Fibroblast of upper back skin (primary cell): ENCODE results near the gene CABP7.
A peak's percentile ranks its signal among the peaks of the same experiment; 100 is the strongest.

Source experiments
- DNase-seq: peaks from one replicate; pipeline ENCODE4 v3.0.0-alpha.2; 2013

CABP7 gene

GRCh38 chr22:29702931-29703501, 16.8 kb upstream of the CABP7 start:
- no peak for DNase-seq

- no peak for DNase-seq
These were observed 16.1 kb upstream of the CABP7 start for GRCh38 chr22:29703569-29704195.

- no peak for DNase-seq
These were observed 15.1 kb upstream of the CABP7 start for GRCh38 chr22:29704528-29705285.

DNA sequence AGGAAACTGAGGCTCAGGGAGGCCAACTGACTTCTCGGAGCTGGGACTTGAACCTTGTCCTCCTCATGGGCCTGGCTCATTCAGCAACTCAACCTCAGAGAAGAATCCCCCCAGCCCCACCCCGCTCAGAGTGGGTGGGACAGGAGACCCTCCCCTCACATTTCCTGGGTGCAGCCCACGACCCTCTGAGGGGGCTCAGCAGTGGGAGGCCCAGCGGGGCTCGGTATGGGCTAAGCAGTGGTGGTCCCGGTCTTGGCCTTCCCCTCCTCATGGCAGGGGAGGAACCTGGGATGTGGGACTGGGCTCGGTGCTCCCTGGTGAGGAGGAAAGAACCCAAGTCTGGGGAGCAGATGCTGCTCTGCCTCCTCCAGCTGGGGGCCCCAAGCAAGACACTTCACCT, 14.2 kb upstream of the CABP7 start:
- no peak for DNase-seq

DNA sequence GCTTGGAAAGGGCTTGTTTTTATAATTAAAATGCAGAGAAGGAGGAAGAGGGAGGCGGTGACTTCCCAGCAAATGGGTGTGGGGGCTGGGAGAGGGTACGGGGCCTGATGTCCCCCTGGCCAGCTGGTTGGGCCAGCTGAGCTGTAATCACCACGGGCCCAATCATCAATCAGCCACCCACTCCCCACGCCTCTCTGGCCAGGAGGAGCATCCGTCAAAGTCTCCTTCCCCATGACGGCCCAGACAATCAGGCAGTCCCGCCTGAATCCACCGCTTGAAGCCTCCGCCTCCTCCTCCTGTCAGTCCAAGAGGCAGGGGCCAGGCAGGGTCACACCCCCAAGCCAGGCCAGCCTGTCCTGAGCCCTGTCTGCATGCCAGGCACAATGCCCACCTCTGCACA, 13.3 kb upstream of the CABP7 start:
- no peak for DNase-seq

DNA sequence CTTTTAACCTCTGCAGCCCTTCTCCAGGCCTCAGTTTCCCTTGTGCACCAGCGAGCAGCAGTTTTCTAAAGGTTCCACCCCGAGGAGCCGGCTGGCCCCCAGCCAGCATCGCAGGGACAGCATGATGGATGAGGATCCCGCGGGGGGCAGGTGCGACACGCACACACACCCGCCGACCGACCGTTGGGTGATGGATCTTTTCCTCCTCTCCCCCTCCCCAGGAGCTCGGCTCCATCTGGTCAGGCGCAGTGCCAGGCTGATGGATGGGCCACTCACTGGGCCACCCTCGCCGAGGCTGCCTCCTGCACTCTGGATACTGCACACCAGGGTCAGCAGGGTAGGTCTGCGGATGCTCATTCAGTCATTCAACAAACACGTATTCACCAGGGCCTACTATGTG, 12.8 kb upstream of the CABP7 start:
- DNase-seq = no peak

DNA sequence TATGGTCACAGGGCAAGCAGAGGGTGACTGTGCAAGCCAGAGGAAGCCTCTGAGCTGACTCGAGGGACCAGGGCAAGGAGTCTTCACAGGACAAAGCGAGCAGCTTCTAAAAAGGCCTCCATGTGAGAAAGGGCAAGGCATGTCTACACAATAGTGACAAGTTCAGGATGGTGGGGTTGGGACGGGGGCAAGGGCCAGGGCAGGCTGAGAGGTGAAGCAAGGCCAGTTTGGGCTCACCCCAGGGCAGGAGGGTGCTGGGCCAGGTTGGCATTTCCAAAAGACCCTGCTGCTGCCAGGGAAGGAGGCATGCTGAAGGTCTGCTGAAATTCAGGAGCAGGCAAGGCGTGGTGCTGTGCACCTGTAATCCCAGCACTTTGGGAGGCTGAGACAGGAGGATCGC, 12.3 kb upstream of the CABP7 start:
- DNase-seq = no peak

DNA sequence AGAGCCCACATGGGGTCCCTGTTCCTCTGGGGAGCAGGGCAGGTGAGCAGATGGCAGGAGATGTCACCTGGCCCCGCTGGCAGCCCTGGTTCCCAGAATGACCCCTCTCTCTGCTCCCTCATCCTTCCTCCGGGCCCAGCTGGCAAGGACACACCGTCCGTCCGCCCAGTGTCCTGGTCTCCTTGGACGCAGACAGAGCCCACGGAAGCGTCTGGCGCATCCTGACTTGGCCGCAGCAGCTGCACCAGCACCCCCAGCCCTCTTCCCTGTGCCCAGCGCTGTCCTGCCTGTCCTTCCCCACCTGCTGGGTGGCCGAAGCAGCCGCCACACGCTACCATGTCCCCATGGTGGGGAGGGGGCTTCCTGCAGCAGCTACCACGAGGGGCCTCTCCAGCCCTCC, 9.6 kb upstream of the CABP7 start:
- DNase-seq = no peak

GRCh38 chr22:29710922-29711593, 8.7 kb upstream of the CABP7 start:
- DNase-seq = no peak

DNA sequence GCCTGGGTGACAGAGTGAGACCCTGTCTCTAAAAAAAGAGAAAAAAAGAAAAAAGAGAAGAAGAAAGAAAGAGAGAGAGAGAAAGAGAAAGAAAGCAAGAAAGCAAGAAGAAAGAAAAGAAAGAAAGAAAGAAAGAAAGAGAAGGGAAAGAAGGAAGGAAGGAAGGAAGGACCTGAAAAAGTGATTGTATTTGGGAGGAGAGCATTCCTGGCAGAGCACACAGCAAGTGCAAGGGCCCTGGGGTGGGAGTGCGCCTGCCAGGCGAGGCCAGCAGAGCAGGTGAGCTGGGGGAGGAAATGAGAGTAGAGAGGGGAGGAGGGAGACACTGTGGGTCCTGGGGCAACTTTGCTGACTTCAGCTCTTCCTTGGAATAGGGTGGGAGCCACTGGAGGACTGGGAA, 7.7 kb upstream of the CABP7 start:
- no peak for DNase-seq

DNA sequence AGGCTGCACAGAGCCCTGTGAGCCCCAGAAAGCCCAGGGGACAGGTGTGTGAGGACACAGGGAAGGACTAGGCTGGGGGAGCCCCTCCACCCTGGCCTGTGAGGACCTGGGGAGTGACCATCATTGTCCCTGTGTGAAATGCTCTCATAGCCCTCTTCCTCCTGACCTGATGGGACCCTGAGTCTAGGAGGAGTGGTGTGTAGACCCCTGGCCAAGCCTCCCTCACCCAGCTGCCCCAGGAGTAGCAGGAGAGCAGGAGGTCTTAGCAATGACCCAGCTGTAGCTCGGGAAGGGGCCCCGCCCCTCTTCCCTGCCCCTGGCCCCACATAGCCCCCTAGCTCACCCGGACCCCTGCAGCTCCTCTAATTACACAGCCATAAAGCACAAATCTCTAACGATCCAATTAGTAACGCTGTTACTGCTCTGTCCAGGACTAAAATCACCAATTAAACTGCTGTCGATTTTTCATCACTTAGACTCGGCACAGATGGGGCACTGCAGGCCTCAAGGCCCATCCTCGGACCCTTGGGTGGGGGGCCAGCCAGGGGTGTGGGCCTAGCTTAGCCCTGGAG, 6.6 kb upstream of the CABP7 start:
- no peak for DNase-seq

GRCh38 chr22:29715240-29715639, 4.6 kb upstream of the CABP7 start:
- no peak for DNase-seq

DNA sequence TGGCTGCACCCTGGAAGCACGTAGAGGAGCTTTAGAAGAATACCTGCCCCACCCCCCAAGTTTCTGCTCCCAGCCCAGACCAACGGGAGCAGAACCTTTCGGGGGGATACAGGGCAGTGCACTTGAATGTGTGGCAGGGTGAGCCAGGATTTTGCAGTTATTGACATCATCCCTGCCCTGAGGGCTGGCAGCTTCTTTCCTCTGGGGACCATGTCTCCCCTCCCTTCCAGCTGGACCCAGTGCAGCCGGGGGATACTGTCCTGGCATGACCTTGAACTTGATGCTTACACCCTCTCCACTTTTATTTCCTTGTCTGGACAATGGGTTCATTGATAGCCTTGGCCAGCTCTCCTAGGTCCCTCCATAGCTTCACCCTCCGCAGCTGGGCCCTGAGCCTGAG, 4.1 kb upstream of the CABP7 start:
- no peak for DNase-seq

DNA sequence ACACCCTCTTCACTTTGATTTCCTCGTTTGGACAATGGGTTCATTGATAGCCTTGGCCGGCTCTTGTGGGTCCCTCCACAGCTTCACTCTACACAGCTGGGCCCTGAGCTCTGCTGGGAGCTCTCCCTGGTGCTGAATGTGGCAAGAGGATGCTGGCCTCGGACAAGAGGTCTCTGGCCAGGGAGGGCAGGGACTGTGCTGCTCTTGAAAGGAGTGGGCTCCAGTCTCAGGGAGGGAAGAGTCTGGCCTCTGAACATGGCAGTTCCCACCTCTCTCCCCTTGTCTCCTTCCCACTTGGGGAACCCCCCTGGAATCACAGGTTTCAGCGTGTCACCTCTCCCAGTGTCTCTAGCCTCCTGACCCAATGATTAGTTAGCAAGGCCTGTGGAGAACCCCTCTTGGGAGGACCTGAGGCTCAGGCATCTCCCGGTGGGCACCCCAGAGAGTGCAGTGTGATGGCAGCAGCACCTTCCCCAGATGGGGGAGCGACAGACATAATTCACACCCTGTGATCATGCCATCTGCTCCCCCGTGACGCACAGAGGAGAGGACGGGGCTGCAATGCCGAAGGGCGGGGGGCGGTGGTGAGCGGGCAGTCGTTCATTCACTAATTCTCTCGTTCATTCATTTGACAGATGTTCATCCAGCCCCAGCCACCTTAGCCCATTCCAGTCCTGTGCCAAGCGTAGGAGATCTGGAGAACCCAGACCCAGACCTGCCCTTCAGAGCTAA, 2.8 kb upstream of the CABP7 start:
- peak; percentile 71 for DNase-seq

- DNase-seq = no peak
These were observed 2.0 kb upstream of the CABP7 start for GRCh38 chr22:29717789-29718188.

DNA sequence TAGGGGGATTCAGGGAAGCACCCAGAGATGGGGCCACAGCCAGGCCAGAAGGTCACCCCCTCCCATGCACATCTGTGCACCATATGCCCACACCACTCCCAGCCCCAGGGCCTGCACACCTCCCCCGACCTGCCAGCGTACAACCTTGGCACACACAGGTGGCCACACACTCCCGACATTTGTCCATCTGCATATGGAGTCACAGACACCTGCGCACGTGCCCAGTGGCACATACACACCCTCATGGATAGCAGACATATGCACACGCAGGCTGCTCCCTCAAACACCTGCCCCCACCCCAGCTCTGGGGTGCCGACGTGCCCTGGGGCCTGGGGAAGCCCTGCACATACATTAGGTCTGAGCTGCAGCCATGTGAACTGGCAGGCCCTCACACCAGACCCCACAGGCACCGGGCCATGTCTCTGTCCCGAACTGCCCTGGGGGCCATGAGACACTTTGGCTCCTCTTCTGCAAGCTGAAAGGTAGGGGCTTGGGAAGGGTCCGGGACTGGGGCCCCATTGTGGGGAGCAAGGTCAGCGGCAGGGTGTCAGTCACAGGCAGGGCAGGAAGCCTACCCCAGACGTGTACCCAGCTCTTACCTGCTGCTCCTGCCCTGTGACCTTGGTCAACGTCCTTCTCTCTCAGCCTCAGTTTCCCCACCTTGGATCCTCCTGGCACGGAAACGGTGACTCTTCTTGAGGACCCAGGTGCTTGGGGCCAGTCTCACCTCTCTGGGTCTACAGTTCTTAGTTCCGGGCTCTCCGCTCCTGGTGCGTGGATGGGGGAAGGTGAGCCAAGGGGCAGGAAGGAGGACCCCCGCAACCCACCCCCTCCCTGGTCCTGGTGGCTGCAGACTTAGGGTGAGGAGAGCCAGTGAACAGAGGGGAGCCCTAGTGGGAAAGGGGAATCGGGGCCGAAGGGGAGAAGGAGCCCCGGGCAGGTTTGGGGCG, 579 bp upstream of the CABP7 start:
- no peak for DNase-seq

GRCh38 chr22:29720811-29721323, 1.1 kb downstream of the CABP7 start:
- no peak for DNase-seq

DNA sequence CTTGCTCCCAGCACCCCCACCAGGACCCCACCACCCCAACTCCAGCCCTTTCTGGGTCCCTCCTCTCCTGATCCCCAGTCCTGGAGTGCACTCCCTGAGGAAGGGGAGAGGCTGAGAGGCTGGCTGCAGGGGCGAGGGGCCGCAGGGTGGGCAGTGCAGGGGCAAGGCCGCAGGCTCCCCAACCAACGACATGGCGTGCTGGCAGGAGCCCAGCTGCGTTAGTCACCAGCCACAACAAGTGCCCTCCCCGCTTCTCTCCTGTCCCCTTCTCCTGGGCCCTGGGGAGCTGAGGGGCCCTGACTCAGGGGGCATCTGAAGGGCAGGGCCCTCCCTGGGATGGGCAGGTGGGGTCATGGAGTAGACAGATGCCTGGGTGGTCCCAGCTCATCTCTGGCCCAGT, 2.3 kb downstream of the CABP7 start:
- no peak for DNase-seq

DNA sequence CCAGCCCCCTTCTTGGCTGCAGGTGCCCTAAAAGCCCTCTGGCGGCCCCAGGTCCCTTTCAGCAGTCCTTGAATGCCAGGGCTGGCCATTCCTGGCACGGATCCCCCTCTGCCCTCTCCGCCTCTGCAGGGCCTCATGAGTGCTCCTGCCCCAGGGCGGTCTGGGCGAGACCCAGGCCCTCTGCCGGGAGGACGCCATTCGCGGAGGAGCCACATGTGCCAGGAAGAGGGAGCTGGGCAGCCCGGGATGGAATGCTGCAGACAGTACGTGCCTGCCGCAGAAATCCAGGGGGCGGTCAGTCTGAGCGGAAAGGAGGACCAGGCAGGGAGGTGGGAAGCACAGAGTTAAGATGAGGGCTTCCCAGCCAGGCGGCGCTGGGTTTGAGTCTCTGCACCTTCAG, 2.8 kb downstream of the CABP7 start:
- DNase-seq = no peak

- DNase-seq = no peak
These were observed 4.0 kb downstream of the CABP7 start for GRCh38 chr22:29723766-29724165.

GRCh38 chr22:29724843-29725242, 5.0 kb downstream of the CABP7 start:
- no peak for DNase-seq
